ENCODE measurements around the gene RNU6-9. TPM values are rescaled to one million over a fixed set of nuclear protein-coding genes. Genes with fewer than 3 reads are reported as not detected.

The RNU6-9 gene
- total RNA-seq, 1 experiment from 2014 or later = not detected

GRCh38 chr19:867855-868457 is 25.3 kb upstream of the RNU6-9 start:
- TF ChIP-seq CTCF (IDR thresholded peaks at IDR 0.05) = no peak
- no peak for TF ChIP-seq REST (IDR thresholded peaks at IDR 0.05; ENCODE audit: insufficient read depth in 1 of 2, low read depth in 2 of 2, low read length in 1 of 2)
- TF ChIP-seq TCF7L2 (IDR thresholded peaks at IDR 0.05; ENCODE audit: low read depth, low read length) = no peak
- no peak for TF ChIP-seq SIN3A (IDR thresholded peaks at IDR 0.05; ENCODE audit: borderline replicate concordance, insufficient read depth, low read depth, low read length)
- no peak for TF ChIP-seq POLR2AphosphoS5 (IDR thresholded peaks at IDR 0.05; ENCODE audit: low read depth, low read length)
- no peaks in the 10 kb centered on the region for H3K27me3 ChIP-seq (ENCODE audit: control insufficient read depth, insufficient read depth, low read length)
- in situ Hi-C loops (cut with HindIII; ENCODE audit: low pct_unique_long_range_greater_than_20kb, low sequenced_read_pairs) = no loop called here
- ChIA-PET CTCF (no interaction called here), POLR2A (no interaction called here)
- DNase-seq (ENCODE audit: low read depth, low spot score) (no peak), ATAC-seq (no peak)
- H3K36me3 ChIP-seq (ENCODE audit: control insufficient read depth, insufficient read depth, low read length) = no peaks in the 10 kb centered on the region
- peaks cover 5% of the 10 kb centered on the region; the same call in 1 of the 2 replicates for H3K4me1 ChIP-seq (ENCODE audit: control insufficient read depth, insufficient read depth, low read length)
- no peak overlapping the region for H3K4me3 ChIP-seq (ENCODE audit: low read depth in 2 of 2, low read length in 2 of 2)
- no peaks in the 10 kb centered on the region for H3K9me3 ChIP-seq (ENCODE audit: control insufficient read depth, insufficient read depth, low read depth, low read length)
- no TSS peak for BruUV-seq (replicated peaks)
- intact Hi-C loops (cut with micrococcal nuclease; ENCODE audit: unreplicated experiment) = no loop called here
- H3K27ac ChIP-seq (ENCODE audit: low read length) = no peak overlapping the region

- POLR2A ChIA-PET = no interaction called here
- DNase-seq (ENCODE audit: low read depth, low spot score) (no peak), ATAC-seq (no peak)
- H3K4me3 ChIP-seq (ENCODE audit: low read depth in 2 of 2, low read length in 2 of 2) = no peak overlapping the region
- H3K36me3 ChIP-seq (ENCODE audit: control insufficient read depth, insufficient read depth, low read length) = no peaks in the 10 kb centered on the region
- H3K27ac ChIP-seq (ENCODE audit: low read length) = no peak overlapping the region
- CTCF ChIA-PET = no interaction called here
- BruUV-seq (replicated peaks) = no TSS peak
- H3K9me3 ChIP-seq (ENCODE audit: control insufficient read depth, insufficient read depth, low read depth, low read length) = no peaks in the 10 kb centered on the region
- H3K27me3 ChIP-seq (ENCODE audit: control insufficient read depth, insufficient read depth, low read length) = no peaks in the 10 kb centered on the region
- intact Hi-C loops (cut with micrococcal nuclease; ENCODE audit: unreplicated experiment) = no loop called here
- peaks cover 5% of the 10 kb centered on the region; the same call in 1 of the 2 replicates for H3K4me1 ChIP-seq (ENCODE audit: control insufficient read depth, insufficient read depth, low read length)
- no peak for TF ChIP-seq CTCF (IDR thresholded peaks at IDR 0.05)
- TF ChIP-seq SIN3A (IDR thresholded peaks at IDR 0.05; ENCODE audit: borderline replicate concordance, insufficient read depth, low read depth, low read length) = no peak
- no peak for TF ChIP-seq POLR2AphosphoS5 (IDR thresholded peaks at IDR 0.05; ENCODE audit: low read depth, low read length)
- no peak for TF ChIP-seq TCF7L2 (IDR thresholded peaks at IDR 0.05; ENCODE audit: low read depth, low read length)
- TF ChIP-seq REST (IDR thresholded peaks at IDR 0.05; ENCODE audit: insufficient read depth in 1 of 2, low read depth in 2 of 2, low read length in 1 of 2) = no peak
- in situ Hi-C loops (cut with HindIII; ENCODE audit: low pct_unique_long_range_greater_than_20kb, low sequenced_read_pairs) = no loop called here
Observed at GRCh38 chr19:868458-869244, 24.6 kb upstream of the RNU6-9 start.
